Measurements from ENCODE around the gene IL22RA1.

The IL22RA1 gene

GRCh38 chr1:24180676-24181075, 37.7 kb upstream of the IL22RA1 start:
- H3K27ac ChIP-seq (ENCODE audit: low read length), result no peak overlapping the region
- H3K9me3 ChIP-seq (ENCODE audit: control insufficient read depth in 2 of 2, low read length in 2 of 2), result no peaks in the 10 kb centered on the region
- H3K9ac ChIP-seq (ENCODE audit: low read length in 2 of 2), result no peak overlapping the region
- no peaks in the 10 kb centered on the region for H3K36me3 ChIP-seq (ENCODE audit: control insufficient read depth in 2 of 2, insufficient read depth in 2 of 2, low read length in 2 of 2)
- no peaks in the 10 kb centered on the region for H3K27me3 ChIP-seq (ENCODE audit: control insufficient read depth in 1 of 2, insufficient read depth in 2 of 2, low read length in 2 of 2)
- no peak overlapping the region for H3K4me3 ChIP-seq (ENCODE audit: low read length in 2 of 2)
- no peaks in the 10 kb centered on the region for H3K4me1 ChIP-seq (ENCODE audit: control insufficient read depth, insufficient read depth, low read length)

- Histone ChIP-seq H3K9me3 (ENCODE audit: control insufficient read depth in 2 of 2, low read length in 2 of 2) (no peaks in the 10 kb centered on the region), H3K36me3 (ENCODE audit: control insufficient read depth in 2 of 2, insufficient read depth in 2 of 2, low read length in 2 of 2) (no peaks in the 10 kb centered on the region), H3K4me3 (ENCODE audit: low read length in 2 of 2) (no peak overlapping the region), H3K27ac (ENCODE audit: low read length) (no peak overlapping the region), H3K27me3 (ENCODE audit: control insufficient read depth in 1 of 2, insufficient read depth in 2 of 2, low read length in 2 of 2) (peaks cover 0 to 2% of the 10 kb centered on the region in 2 donors), H3K9ac (ENCODE audit: low read length in 2 of 2) (no peak overlapping the region), H3K4me1 (ENCODE audit: control insufficient read depth, insufficient read depth, low read length) (no peaks in the 10 kb centered on the region)
These were observed 36.4 kb upstream of the IL22RA1 start for GRCh38 chr1:24179251-24179840.

GRCh38 chr1:24178407-24178806, 35.5 kb upstream of the IL22RA1 start:
- no peak overlapping the region for H3K9ac ChIP-seq (ENCODE audit: low read length in 2 of 2)
- H3K36me3 ChIP-seq (ENCODE audit: control insufficient read depth in 2 of 2, insufficient read depth in 2 of 2, low read length in 2 of 2), result no peaks in the 10 kb centered on the region
- H3K4me3 ChIP-seq (ENCODE audit: low read length in 2 of 2), result no peak overlapping the region
- peaks cover 0 to 2% of the 10 kb centered on the region in 2 donors for H3K27me3 ChIP-seq (ENCODE audit: control insufficient read depth in 1 of 2, insufficient read depth in 2 of 2, low read length in 2 of 2)
- H3K27ac ChIP-seq (ENCODE audit: low read length), result no peak overlapping the region
- H3K4me1 ChIP-seq (ENCODE audit: control insufficient read depth, insufficient read depth, low read length), result no peaks in the 10 kb centered on the region
- H3K9me3 ChIP-seq (ENCODE audit: control insufficient read depth in 2 of 2, low read length in 2 of 2), result no peaks in the 10 kb centered on the region

GRCh38 chr1:24177161-24177560, 34.2 kb upstream of the IL22RA1 start:
- H3K4me3 ChIP-seq (ENCODE audit: low read length in 2 of 2), result no peak overlapping the region
- H3K27me3 ChIP-seq (ENCODE audit: control insufficient read depth in 1 of 2, insufficient read depth in 2 of 2, low read length in 2 of 2), result peaks cover 0 to 2% of the 10 kb centered on the region in 2 donors
- H3K27ac ChIP-seq (ENCODE audit: low read length), result no peak overlapping the region
- no peaks in the 10 kb centered on the region for H3K36me3 ChIP-seq (ENCODE audit: control insufficient read depth in 2 of 2, insufficient read depth in 2 of 2, low read length in 2 of 2)
- H3K9ac ChIP-seq (ENCODE audit: low read length in 2 of 2), result no peak overlapping the region
- H3K4me1 ChIP-seq (ENCODE audit: control insufficient read depth, insufficient read depth, low read length), result no peaks in the 10 kb centered on the region
- H3K9me3 ChIP-seq (ENCODE audit: control insufficient read depth in 2 of 2, low read length in 2 of 2), result no peaks in the 10 kb centered on the region

GRCh38 chr1:24175033-24175755, 32.3 kb upstream of the IL22RA1 start:
- H3K27me3 ChIP-seq (ENCODE audit: control insufficient read depth in 1 of 2, insufficient read depth in 2 of 2, low read length in 2 of 2), result peaks cover 2 to 3% of the 10 kb centered on the region in 2 donors
- no peak overlapping the region for H3K4me3 ChIP-seq (ENCODE audit: low read length in 2 of 2)
- H3K27ac ChIP-seq (ENCODE audit: low read length), result no peak overlapping the region
- no peaks in the 10 kb centered on the region for H3K36me3 ChIP-seq (ENCODE audit: control insufficient read depth in 2 of 2, insufficient read depth in 2 of 2, low read length in 2 of 2)
- H3K9ac ChIP-seq (ENCODE audit: low read length in 2 of 2), result no peak overlapping the region
- no peaks in the 10 kb centered on the region for H3K9me3 ChIP-seq (ENCODE audit: control insufficient read depth in 2 of 2, low read length in 2 of 2)
- H3K4me1 ChIP-seq (ENCODE audit: control insufficient read depth, insufficient read depth, low read length), result no peaks in the 10 kb centered on the region

GRCh38 chr1:24173638-24174575, 31.0 kb upstream of the IL22RA1 start:
- Histone ChIP-seq H3K9ac (ENCODE audit: low read length in 2 of 2) (no peak overlapping the region), H3K27ac (ENCODE audit: low read length) (no peak overlapping the region), H3K36me3 (ENCODE audit: control insufficient read depth in 2 of 2, insufficient read depth in 2 of 2, low read length in 2 of 2) (no peaks in the 10 kb centered on the region), H3K27me3 (ENCODE audit: control insufficient read depth in 1 of 2, insufficient read depth in 2 of 2, low read length in 2 of 2) (peaks cover 3 to 7% of the 10 kb centered on the region in 2 donors), H3K4me3 (ENCODE audit: low read length in 2 of 2) (no peak overlapping the region), H3K9me3 (ENCODE audit: control insufficient read depth in 2 of 2, low read length in 2 of 2) (no peaks in the 10 kb centered on the region), H3K4me1 (ENCODE audit: control insufficient read depth, insufficient read depth, low read length) (no peaks in the 10 kb centered on the region)

GRCh38 chr1:24172598-24172997, 29.7 kb upstream of the IL22RA1 start:
- Histone ChIP-seq H3K9ac (ENCODE audit: low read length in 2 of 2) (no peak overlapping the region), H3K27ac (ENCODE audit: low read length) (no peak overlapping the region), H3K4me3 (ENCODE audit: low read length in 2 of 2) (no peak overlapping the region), H3K9me3 (ENCODE audit: control insufficient read depth in 2 of 2, low read length in 2 of 2) (no peaks in the 10 kb centered on the region), H3K36me3 (ENCODE audit: control insufficient read depth in 2 of 2, insufficient read depth in 2 of 2, low read length in 2 of 2) (no peaks in the 10 kb centered on the region), H3K27me3 (ENCODE audit: control insufficient read depth in 1 of 2, insufficient read depth in 2 of 2, low read length in 2 of 2) (peaks cover 3 to 7% of the 10 kb centered on the region in 2 donors), H3K4me1 (ENCODE audit: control insufficient read depth, insufficient read depth, low read length) (no peaks in the 10 kb centered on the region)

- H3K36me3 ChIP-seq (ENCODE audit: control insufficient read depth in 2 of 2, insufficient read depth in 2 of 2, low read length in 2 of 2), result no peaks in the 10 kb centered on the region
- H3K4me3 ChIP-seq (ENCODE audit: low read length in 2 of 2), result no peak overlapping the region
- no peak overlapping the region for H3K27ac ChIP-seq (ENCODE audit: low read length)
- H3K4me1 ChIP-seq (ENCODE audit: control insufficient read depth, insufficient read depth, low read length), result no peaks in the 10 kb centered on the region
- H3K9me3 ChIP-seq (ENCODE audit: control insufficient read depth in 2 of 2, low read length in 2 of 2), result no peaks in the 10 kb centered on the region
- no peak overlapping the region for H3K9ac ChIP-seq (ENCODE audit: low read length in 2 of 2)
- H3K27me3 ChIP-seq (ENCODE audit: control insufficient read depth in 1 of 2, insufficient read depth in 2 of 2, low read length in 2 of 2), result peaks cover 3 to 5% of the 10 kb centered on the region in 2 donors
These were observed 26.3 kb upstream of the IL22RA1 start for GRCh38 chr1:24169286-24169685.

GRCh38 chr1:24168245-24168644, 25.3 kb upstream of the IL22RA1 start:
- Histone ChIP-seq H3K27me3 (ENCODE audit: control insufficient read depth in 1 of 2, insufficient read depth in 2 of 2, low read length in 2 of 2) (peaks cover 3 to 5% of the 10 kb centered on the region in 2 donors), H3K9me3 (ENCODE audit: control insufficient read depth in 2 of 2, low read length in 2 of 2) (no peaks in the 10 kb centered on the region), H3K36me3 (ENCODE audit: control insufficient read depth in 2 of 2, insufficient read depth in 2 of 2, low read length in 2 of 2) (no peaks in the 10 kb centered on the region), H3K4me1 (ENCODE audit: control insufficient read depth, insufficient read depth, low read length) (no peaks in the 10 kb centered on the region), H3K9ac (ENCODE audit: low read length in 2 of 2) (no peak overlapping the region), H3K4me3 (ENCODE audit: low read length in 2 of 2) (no peak overlapping the region), H3K27ac (ENCODE audit: low read length) (no peak overlapping the region)

GRCh38 chr1:24167008-24167407, 24.1 kb upstream of the IL22RA1 start:
- H3K27ac ChIP-seq (ENCODE audit: low read length), result no peak overlapping the region
- no peaks in the 10 kb centered on the region for H3K36me3 ChIP-seq (ENCODE audit: control insufficient read depth in 2 of 2, insufficient read depth in 2 of 2, low read length in 2 of 2)
- H3K27me3 ChIP-seq (ENCODE audit: control insufficient read depth in 1 of 2, insufficient read depth in 2 of 2, low read length in 2 of 2), result peaks cover 3 to 5% of the 10 kb centered on the region in 2 donors
- no peaks in the 10 kb centered on the region for H3K4me1 ChIP-seq (ENCODE audit: control insufficient read depth, insufficient read depth, low read length)
- no peak overlapping the region for H3K9ac ChIP-seq (ENCODE audit: low read length in 2 of 2)
- H3K9me3 ChIP-seq (ENCODE audit: control insufficient read depth in 2 of 2, low read length in 2 of 2), result no peaks in the 10 kb centered on the region
- H3K4me3 ChIP-seq (ENCODE audit: low read length in 2 of 2), result no peak overlapping the region

All from stomach smooth muscle (tissue), 2 donors.